ENCODE results near the gene AVP. TPM values are rescaled to one million over a fixed set of nuclear protein-coding genes. Genes with fewer than 3 reads are reported as not detected.

The AVP gene
- total RNA-seq, 1 experiment from 2014 or later: not detected

DNA sequence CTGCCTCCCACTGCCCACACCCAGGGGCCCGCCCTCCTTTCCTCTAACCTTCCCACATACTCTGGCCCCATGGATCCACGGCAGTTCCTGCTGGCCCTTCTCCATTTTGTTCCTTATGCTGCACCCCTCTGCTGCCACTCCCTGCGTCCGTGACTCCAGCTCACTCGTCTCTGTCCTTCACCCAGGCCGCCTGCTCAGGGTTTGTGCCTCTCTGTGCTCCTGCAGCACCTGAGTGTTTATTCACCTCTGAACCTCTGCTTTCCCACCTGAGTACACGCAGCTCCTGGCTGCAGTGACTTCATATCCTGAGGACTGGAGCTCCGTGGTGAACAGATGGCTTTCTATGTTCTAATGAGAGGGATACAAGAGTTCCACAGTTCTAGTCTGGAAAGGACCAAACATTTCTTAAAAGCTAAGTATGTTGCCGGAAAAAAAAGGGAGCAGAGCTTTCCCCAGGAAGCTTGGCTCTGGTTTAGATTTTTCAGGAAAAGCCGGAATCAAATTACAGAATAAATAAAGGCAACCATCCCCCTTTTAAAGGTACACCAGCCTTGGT is 42.6 kb downstream of the AVP start:
- 0 out of 2 replicates have a peak, but pooled peaks cover 4% of the 10 kb centered on the region for H3F3A ChIP-seq (ENCODE audit: insufficient read depth, low read depth)
- no peak overlapping the region for H2AFZ ChIP-seq
- no peak for DNase-seq
- intact Hi-C loops (cut with micrococcal nuclease; ENCODE audit: unreplicated experiment): no loop called here
- CTCF ChIA-PET: interaction anchor here (0.6 kb wide), 1 partner anchor 67 kb away, joined by 8 read pairs; no protein-coding TSS in a partner anchor
- H3K79me2 ChIP-seq (ENCODE audit: low read depth): peaks cover 9% of the 10 kb centered on the region
- 0 out of 2 replicates have a peak, but pooled peaks cover under 1% of the 10 kb centered on the region for H4K20me1 ChIP-seq (ENCODE audit: insufficient read depth)
- POLR2A ChIA-PET (ENCODE audit: unreplicated experiment): no interaction called here
- no TSS peak for BruUV-seq (replicated peaks)
- H3K9me2 ChIP-seq (ENCODE audit: insufficient read depth): no peaks in the 10 kb centered on the region
- no peaks in the 10 kb centered on the region for H3K27me3 ChIP-seq (ENCODE audit: insufficient read depth, low read depth)
- H3K9me3 ChIP-seq (ENCODE audit: insufficient read depth, low read depth): no peaks in the 10 kb centered on the region
- H3K4me2 ChIP-seq: no peak overlapping the region
- no peak overlapping the region for H3K4me3 ChIP-seq
- no peak for TF ChIP-seq EZH2 (IDR thresholded peaks at IDR 0.05; ENCODE audit: low read depth)
- TF ChIP-seq, protein P1, sequence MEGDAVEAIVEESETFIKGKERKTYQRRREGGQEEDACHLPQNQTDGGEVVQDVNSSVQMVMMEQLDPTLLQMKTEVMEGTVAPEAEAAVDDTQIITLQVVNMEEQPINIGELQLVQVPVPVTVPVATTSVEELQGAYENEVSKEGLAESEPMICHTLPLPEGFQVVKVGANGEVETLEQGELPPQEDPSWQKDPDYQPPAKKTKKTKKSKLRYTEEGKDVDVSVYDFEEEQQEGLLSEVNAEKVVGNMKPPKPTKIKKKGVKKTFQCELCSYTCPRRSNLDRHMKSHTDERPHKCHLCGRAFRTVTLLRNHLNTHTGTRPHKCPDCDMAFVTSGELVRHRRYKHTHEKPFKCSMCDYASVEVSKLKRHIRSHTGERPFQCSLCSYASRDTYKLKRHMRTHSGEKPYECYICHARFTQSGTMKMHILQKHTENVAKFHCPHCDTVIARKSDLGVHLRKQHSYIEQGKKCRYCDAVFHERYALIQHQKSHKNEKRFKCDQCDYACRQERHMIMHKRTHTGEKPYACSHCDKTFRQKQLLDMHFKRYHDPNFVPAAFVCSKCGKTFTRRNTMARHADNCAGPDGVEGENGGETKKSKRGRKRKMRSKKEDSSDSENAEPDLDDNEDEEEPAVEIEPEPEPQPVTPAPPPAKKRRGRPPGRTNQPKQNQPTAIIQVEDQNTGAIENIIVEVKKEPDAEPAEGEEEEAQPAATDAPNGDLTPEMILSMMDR (conservative IDR thresholded peaks at IDR 0.05): no peak
- H3K36me3 ChIP-seq (ENCODE audit: low read depth): no peaks in the 10 kb centered on the region
- no peak overlapping the region for H3K27ac ChIP-seq
- 0 out of 2 replicates have a peak, but pooled peaks cover 5% of the 10 kb centered on the region for H3K4me1 ChIP-seq (replicated peaks; ENCODE audit: insufficient read depth)

DNA sequence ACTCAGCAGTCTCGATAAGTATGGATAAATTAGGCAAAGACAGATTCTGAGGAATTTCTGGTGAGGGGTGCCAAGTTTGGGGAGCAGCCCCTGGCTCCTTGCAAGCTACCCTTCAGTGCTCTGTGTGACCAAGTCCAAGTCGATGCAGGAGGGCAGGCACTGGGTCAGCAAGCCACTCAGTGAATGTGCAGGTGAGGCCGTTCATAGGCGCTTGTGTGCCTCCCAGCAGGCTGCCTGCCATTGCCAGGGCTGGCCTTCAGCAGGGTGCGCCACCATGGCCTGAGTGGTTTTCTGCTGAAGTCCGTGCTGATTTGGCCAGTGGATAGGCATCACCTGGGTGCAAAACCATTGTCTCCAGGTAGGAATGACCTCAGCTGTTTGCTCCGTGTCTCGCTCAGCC is 44.4 kb downstream of the AVP start:
- no peaks in the 10 kb centered on the region for H3K9me3 ChIP-seq (ENCODE audit: insufficient read depth, low read depth)
- no peaks in the 10 kb centered on the region for H3K9me2 ChIP-seq (ENCODE audit: insufficient read depth)
- H3F3A ChIP-seq (ENCODE audit: insufficient read depth, low read depth): 0 out of 2 replicates have a peak, but pooled peaks cover 4% of the 10 kb centered on the region
- H4K20me1 ChIP-seq (ENCODE audit: insufficient read depth): no peaks in the 10 kb centered on the region
- intact Hi-C loops (cut with micrococcal nuclease; ENCODE audit: unreplicated experiment): no loop called here
- H3K27me3 ChIP-seq (ENCODE audit: insufficient read depth, low read depth): no peaks in the 10 kb centered on the region
- CTCF ChIA-PET: no interaction called here
- H3K4me1 ChIP-seq (replicated peaks; ENCODE audit: insufficient read depth): 0 out of 2 replicates have a peak, but pooled peaks cover 1% of the 10 kb centered on the region
- H3K4me2 ChIP-seq: no peak overlapping the region
- POLR2A ChIA-PET (ENCODE audit: unreplicated experiment): no interaction called here
- BruUV-seq (replicated peaks): no TSS peak
- H3K79me2 ChIP-seq (ENCODE audit: low read depth): no peaks in the 10 kb centered on the region
- H3K4me3 ChIP-seq: no peak overlapping the region
- H3K27ac ChIP-seq: no peak overlapping the region
- no peak overlapping the region for H2AFZ ChIP-seq
- no peak for TF ChIP-seq EZH2 (IDR thresholded peaks at IDR 0.05; ENCODE audit: low read depth)
- TF ChIP-seq, protein P1 (conservative IDR thresholded peaks at IDR 0.05): no peak
- DNase-seq: no peak
- H3K36me3 ChIP-seq (ENCODE audit: low read depth): no peaks in the 10 kb centered on the region

DNA sequence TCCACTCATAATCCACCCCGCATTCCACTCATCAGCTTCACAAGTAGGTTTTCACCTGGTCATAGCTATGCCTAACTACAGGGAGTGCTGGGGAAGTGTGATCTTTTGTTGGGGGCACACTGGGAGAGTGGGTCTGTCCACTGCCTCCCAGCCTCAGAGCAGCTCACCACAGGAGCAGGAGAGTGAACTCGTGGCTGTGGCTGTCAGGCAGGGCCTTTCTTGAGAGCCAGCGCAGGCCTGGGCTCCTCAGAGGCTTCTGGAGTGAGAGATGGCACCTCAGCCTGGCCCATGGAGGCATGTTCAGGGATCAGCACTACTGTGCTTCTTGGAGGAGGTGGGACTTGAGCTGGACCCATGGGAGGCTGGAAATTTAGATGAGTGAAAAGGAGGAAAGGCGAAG is 45.1 kb downstream of the AVP start:
- ChIA-PET POLR2A (ENCODE audit: unreplicated experiment) (no interaction called here), CTCF (no interaction called here)
- H3K79me2 ChIP-seq (ENCODE audit: low read depth): no peaks in the 10 kb centered on the region
- H2AFZ ChIP-seq: no peak overlapping the region
- no peak for DNase-seq
- H3K27ac ChIP-seq: no peak overlapping the region
- H3K27me3 ChIP-seq (ENCODE audit: insufficient read depth, low read depth): no peaks in the 10 kb centered on the region
- no peaks in the 10 kb centered on the region for H3K9me2 ChIP-seq (ENCODE audit: insufficient read depth)
- no TSS peak for BruUV-seq (replicated peaks)
- H3K4me3 ChIP-seq: no peak overlapping the region
- TF ChIP-seq EZH2 (IDR thresholded peaks at IDR 0.05; ENCODE audit: low read depth): no peak
- TF ChIP-seq, protein P1 (conservative IDR thresholded peaks at IDR 0.05): no peak
- no peaks in the 10 kb centered on the region for H3K9me3 ChIP-seq (ENCODE audit: insufficient read depth, low read depth)
- no peaks in the 10 kb centered on the region for H3K36me3 ChIP-seq (ENCODE audit: low read depth)
- H3F3A ChIP-seq (ENCODE audit: insufficient read depth, low read depth): no peaks in the 10 kb centered on the region
- H4K20me1 ChIP-seq (ENCODE audit: insufficient read depth): no peaks in the 10 kb centered on the region
- intact Hi-C loops (cut with micrococcal nuclease; ENCODE audit: unreplicated experiment): no loop called here
- no peaks in the 10 kb centered on the region for H3K4me1 ChIP-seq (replicated peaks; ENCODE audit: insufficient read depth)
- no peak overlapping the region for H3K4me2 ChIP-seq

Data from PC-9 (cell line).